Ovary (tissue), 3 donors: ENCODE results near the gene WWTR1.

Source experiments
- POLR2A ChIP-seq: fragments of 450-650 bp; IDR thresholded peaks from one replicate; pipeline ENCODE4 v1.6.1; 2017; ENCODE audit warnings: antibody characterized with exemption, mild to moderate bottlenecking, moderate library complexity
- TF ChIP-seq, protein P1 (sequence below), 3 donors: fragments of 450-650 bp in 2 of 3; fragments of 200-600 bp in 1 of 3; IDR thresholded peaks; one replicate each; pipeline versions ENCODE4 v1.5.1 to v1.8.0; 2016 to 2022; ENCODE audit warnings: antibody characterized with exemption in 3 of 3, mild to moderate bottlenecking in 1 of 3
- donor health status: DM: no; HTN: no; CAD: no.

GRCh38 chr3:149660462-149660861, 2.6 kb upstream of the WWTR1 start:
- TF ChIP-seq, protein P1, sequence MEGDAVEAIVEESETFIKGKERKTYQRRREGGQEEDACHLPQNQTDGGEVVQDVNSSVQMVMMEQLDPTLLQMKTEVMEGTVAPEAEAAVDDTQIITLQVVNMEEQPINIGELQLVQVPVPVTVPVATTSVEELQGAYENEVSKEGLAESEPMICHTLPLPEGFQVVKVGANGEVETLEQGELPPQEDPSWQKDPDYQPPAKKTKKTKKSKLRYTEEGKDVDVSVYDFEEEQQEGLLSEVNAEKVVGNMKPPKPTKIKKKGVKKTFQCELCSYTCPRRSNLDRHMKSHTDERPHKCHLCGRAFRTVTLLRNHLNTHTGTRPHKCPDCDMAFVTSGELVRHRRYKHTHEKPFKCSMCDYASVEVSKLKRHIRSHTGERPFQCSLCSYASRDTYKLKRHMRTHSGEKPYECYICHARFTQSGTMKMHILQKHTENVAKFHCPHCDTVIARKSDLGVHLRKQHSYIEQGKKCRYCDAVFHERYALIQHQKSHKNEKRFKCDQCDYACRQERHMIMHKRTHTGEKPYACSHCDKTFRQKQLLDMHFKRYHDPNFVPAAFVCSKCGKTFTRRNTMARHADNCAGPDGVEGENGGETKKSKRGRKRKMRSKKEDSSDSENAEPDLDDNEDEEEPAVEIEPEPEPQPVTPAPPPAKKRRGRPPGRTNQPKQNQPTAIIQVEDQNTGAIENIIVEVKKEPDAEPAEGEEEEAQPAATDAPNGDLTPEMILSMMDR (IDR thresholded peaks at IDR 0.05) = no peak
- TF ChIP-seq POLR2A = no peak
